ENCODE measurements around the gene EXTL2.

EXTL2 gene

DNA sequence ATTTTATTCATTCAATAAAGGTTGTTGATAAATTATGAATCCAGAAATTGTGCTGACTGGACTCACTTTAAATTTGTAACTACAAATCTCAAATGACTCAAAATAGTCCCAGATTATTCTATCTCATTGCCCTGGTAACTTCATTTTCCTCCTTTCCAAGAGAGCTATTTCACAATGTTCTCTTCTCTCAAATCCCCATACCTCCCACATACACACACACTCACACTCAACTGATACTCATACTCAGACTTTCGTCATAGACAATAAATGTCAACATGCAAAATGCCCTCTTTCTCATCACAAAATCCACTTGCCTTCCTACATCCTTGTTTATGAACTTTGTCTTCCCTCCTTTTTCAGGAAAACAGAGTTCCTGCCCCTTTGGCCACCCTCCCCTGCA, 33.3 kb downstream of the EXTL2 start:
- TF ChIP-seq TAF1 (IDR thresholded peaks at IDR 0.05; ENCODE audit: borderline replicate concordance, insufficient read depth, low read length), result no peak
- TF ChIP-seq, protein P1, sequence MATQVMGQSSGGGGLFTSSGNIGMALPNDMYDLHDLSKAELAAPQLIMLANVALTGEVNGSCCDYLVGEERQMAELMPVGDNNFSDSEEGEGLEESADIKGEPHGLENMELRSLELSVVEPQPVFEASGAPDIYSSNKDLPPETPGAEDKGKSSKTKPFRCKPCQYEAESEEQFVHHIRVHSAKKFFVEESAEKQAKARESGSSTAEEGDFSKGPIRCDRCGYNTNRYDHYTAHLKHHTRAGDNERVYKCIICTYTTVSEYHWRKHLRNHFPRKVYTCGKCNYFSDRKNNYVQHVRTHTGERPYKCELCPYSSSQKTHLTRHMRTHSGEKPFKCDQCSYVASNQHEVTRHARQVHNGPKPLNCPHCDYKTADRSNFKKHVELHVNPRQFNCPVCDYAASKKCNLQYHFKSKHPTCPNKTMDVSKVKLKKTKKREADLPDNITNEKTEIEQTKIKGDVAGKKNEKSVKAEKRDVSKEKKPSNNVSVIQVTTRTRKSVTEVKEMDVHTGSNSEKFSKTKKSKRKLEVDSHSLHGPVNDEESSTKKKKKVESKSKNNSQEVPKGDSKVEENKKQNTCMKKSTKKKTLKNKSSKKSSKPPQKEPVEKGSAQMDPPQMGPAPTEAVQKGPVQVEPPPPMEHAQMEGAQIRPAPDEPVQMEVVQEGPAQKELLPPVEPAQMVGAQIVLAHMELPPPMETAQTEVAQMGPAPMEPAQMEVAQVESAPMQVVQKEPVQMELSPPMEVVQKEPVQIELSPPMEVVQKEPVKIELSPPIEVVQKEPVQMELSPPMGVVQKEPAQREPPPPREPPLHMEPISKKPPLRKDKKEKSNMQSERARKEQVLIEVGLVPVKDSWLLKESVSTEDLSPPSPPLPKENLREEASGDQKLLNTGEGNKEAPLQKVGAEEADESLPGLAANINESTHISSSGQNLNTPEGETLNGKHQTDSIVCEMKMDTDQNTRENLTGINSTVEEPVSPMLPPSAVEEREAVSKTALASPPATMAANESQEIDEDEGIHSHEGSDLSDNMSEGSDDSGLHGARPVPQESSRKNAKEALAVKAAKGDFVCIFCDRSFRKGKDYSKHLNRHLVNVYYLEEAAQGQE (IDR thresholded peaks at IDR 0.05; ENCODE audit: insufficient read depth in 1 of 2, low read depth in 2 of 2, low read length in 2 of 2), result no peak
- no peak for TF ChIP-seq SIN3A (IDR thresholded peaks at IDR 0.05; ENCODE audit: borderline replicate concordance, insufficient read depth, low read length)
- TF ChIP-seq POLR2AphosphoS5 (IDR thresholded peaks at IDR 0.05; ENCODE audit: low read depth, low read length), result no peak
- TF ChIP-seq FOXP2 (optimal IDR thresholded peaks at IDR 0.05; ENCODE audit: borderline replicate concordance, extremely low read depth, extremely low read length, insufficient read depth), result no peak

DNA sequence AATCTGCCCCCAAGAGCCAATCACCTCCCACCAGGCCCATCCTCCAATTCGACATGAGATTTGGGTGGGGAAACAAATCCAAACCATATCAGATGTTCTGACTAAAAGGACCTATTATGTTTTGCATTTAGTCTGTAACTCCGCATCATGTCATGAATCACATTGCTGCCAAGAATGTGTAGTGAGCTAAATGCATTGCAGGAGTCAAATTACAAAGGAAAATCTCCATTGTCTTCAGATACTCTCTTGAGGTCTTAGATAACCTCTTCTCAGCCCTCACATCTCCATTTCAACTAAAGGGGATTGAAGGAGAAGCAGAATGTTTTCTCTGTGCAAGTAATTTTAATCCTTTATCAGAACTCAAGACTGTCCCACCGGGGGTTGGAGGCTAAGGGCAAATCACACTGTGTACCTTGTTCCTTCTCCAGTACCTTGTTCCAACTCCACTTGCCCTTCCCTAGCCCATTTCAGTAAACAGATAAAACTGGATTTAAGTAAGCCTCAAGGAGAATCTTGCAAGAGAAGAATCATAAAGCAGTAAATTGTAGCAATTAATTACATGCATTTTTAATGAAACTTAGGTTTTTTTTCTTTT, 34.1 kb downstream of the EXTL2 start:
- TF ChIP-seq POLR2AphosphoS5 (IDR thresholded peaks at IDR 0.05; ENCODE audit: low read depth, low read length) (no peak), TAF1 (IDR thresholded peaks at IDR 0.05; ENCODE audit: borderline replicate concordance, insufficient read depth, low read length) (no peak), FOXP2 (optimal IDR thresholded peaks at IDR 0.05; ENCODE audit: borderline replicate concordance, extremely low read depth, extremely low read length, insufficient read depth) (no peak), SIN3A (IDR thresholded peaks at IDR 0.05; ENCODE audit: borderline replicate concordance, insufficient read depth, low read length) (no peak)
- TF ChIP-seq, protein P1 (IDR thresholded peaks at IDR 0.05; ENCODE audit: insufficient read depth in 1 of 2, low read depth in 2 of 2, low read length in 2 of 2), result no peak

DNA sequence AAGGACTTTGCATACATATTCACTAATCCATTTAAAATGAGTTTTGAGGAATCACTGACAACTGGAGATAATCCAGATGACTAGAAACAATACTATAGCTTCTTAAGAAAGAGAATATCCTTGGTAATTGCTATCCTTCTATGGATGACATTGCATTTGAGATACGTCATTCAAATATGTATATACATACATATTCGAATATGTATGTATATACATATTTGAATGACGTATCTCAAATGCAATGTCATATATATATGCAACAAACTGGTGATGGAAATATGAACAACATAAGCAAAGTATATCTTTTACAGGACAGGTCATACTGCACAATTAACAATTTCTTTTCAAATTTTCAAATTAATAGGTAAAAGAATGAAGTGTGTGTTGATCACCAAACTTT, 41.7 kb downstream of the EXTL2 start:
- TF ChIP-seq SIN3A (IDR thresholded peaks at IDR 0.05; ENCODE audit: borderline replicate concordance, insufficient read depth, low read length) (no peak), POLR2AphosphoS5 (IDR thresholded peaks at IDR 0.05; ENCODE audit: low read depth, low read length) (no peak), TAF1 (IDR thresholded peaks at IDR 0.05; ENCODE audit: borderline replicate concordance, insufficient read depth, low read length) (no peak), FOXP2 (optimal IDR thresholded peaks at IDR 0.05; ENCODE audit: borderline replicate concordance, extremely low read depth, extremely low read length, insufficient read depth) (no peak)
- TF ChIP-seq, protein P1 (IDR thresholded peaks at IDR 0.05; ENCODE audit: insufficient read depth in 1 of 2, low read depth in 2 of 2, low read length in 2 of 2), result no peak

DNA sequence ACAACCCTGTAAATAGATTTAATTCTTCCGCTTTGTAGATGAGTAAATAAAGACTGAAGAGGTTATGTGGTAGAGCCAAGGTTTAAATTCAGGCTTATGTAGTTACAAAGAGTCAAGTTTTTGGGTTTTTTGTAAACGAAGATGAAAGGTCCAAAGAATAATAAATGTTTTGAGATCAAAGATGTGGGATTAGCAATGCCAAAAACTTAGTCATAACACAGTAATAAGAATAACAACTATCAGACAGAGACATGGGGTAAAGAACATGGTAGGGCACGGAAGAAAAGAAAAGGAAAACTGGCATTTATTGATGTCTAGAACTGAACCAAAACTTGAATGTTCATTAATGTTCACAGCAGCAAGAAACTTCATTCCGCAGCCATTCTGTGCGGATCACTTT, 42.9 kb downstream of the EXTL2 start:
- no peak for TF ChIP-seq FOXP2 (optimal IDR thresholded peaks at IDR 0.05; ENCODE audit: borderline replicate concordance, extremely low read depth, extremely low read length, insufficient read depth)
- TF ChIP-seq, protein P1 (IDR thresholded peaks at IDR 0.05; ENCODE audit: insufficient read depth in 1 of 2, low read depth in 2 of 2, low read length in 2 of 2), result no peak
- no peak for TF ChIP-seq SIN3A (IDR thresholded peaks at IDR 0.05; ENCODE audit: borderline replicate concordance, insufficient read depth, low read length)
- TF ChIP-seq POLR2AphosphoS5 (IDR thresholded peaks at IDR 0.05; ENCODE audit: low read depth, low read length), result no peak
- no peak for TF ChIP-seq TAF1 (IDR thresholded peaks at IDR 0.05; ENCODE audit: borderline replicate concordance, insufficient read depth, low read length)
